Measurements from ENCODE around the gene MRM1. TPM values are rescaled to one million over a fixed set of nuclear protein-coding genes. Genes with fewer than 3 reads are reported as not detected.

MRM1 gene
- total and polyA plus RNA-seq, 5 donors from 2014 or later, result 3.2 to 8.0 (median 6.9) TPM

- Histone ChIP-seq H3K27ac (ENCODE audit: insufficient read depth, low read length, poor library complexity, severe bottlenecking) (no peak overlapping the region), H3K4me1 (ENCODE audit: control insufficient read depth, insufficient read depth, low read length, poor library complexity, severe bottlenecking) (peaks cover 14% of the 10 kb centered on the region), H3K27me3 (ENCODE audit: control insufficient read depth, insufficient read depth, low read length) (peaks cover 28% of the 10 kb centered on the region), H3K9me3 (ENCODE audit: control insufficient read depth in 2 of 2, low read length in 2 of 2) (no peaks in the 10 kb centered on the region), H3K36me3 (ENCODE audit: control insufficient read depth, insufficient read depth, low read length) (no peaks in the 10 kb centered on the region), H3K4me3 (ENCODE audit: low read depth, low read length) (no peak overlapping the region)
- peaks cover 80% of the 10 kb centered on the region for H3K27me3 Mint-ChIP-seq
- no peak overlapping the region for H3K4me3 Mint-ChIP-seq
- H3K36me3 Mint-ChIP-seq, result no peaks in the 10 kb centered on the region
- H3K9me3 Mint-ChIP-seq, result peaks cover 0 to 4% (median 0%) of the 10 kb centered on the region in 7 donors
- no peak for ATAC-seq (ENCODE audit: low read depth in 2 of 2)
- no peak for DNase-seq
- no peak overlapping the region for H3K27ac Mint-ChIP-seq
- H3K4me1 Mint-ChIP-seq, result peaks cover 0 to 15% (median 9%) of the 10 kb centered on the region in 4 donors
Observed at GRCh38 chr17:36640836-36641235, 39.5 kb downstream of the MRM1 start.

DNA sequence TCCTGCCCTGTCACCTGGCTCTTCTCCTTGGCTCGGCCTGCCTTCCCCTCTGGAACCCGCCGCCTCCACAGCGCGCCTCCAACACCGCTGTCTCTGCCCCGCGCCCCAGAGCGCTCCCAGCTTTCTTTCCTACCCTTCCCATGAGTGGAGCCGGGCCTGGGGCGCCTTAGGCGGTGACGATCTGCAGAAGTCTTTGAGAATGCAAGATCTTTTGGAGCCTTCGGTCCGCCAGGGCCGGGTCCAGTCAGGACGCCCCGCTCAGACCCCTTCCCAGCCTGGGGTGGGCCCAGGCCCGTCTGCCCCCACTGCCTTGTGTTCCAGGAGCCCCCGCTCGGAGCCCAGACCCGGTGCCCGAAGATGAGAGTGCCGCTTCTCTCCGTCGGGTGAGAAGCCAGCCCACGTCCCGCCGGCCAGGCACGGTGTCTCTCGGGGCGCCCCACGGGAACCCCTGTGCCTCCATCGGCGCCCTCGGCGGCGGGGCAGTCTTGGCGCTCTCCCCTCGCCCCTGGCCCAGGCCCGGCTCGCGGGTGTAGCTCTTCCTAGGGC is 40.0 kb downstream of the MRM1 start:
- H3K4me1 Mint-ChIP-seq, result peaks cover 0 to 15% (median 9%) of the 10 kb centered on the region in 4 donors
- H3K27ac Mint-ChIP-seq, result no peak overlapping the region
- H3K4me3 Mint-ChIP-seq, result no peak overlapping the region
- no peaks in the 10 kb centered on the region for H3K36me3 Mint-ChIP-seq
- ATAC-seq (ENCODE audit: low read depth in 2 of 2) (no peak), DNase-seq (no peak)
- Histone ChIP-seq H3K9me3 (ENCODE audit: control insufficient read depth in 2 of 2, low read length in 2 of 2) (no peaks in the 10 kb centered on the region), H3K27me3 (ENCODE audit: control insufficient read depth, insufficient read depth, low read length) (peaks cover 30% of the 10 kb centered on the region), H3K36me3 (ENCODE audit: control insufficient read depth, insufficient read depth, low read length) (no peaks in the 10 kb centered on the region), H3K4me3 (ENCODE audit: low read depth, low read length) (no peak overlapping the region), H3K4me1 (ENCODE audit: control insufficient read depth, insufficient read depth, low read length, poor library complexity, severe bottlenecking) (peaks cover 14% of the 10 kb centered on the region), H3K27ac (ENCODE audit: insufficient read depth, low read length, poor library complexity, severe bottlenecking) (no peak overlapping the region)
- H3K27me3 Mint-ChIP-seq, result peaks cover 82% of the 10 kb centered on the region
- H3K9me3 Mint-ChIP-seq, result peaks cover 0 to 4% (median 0%) of the 10 kb centered on the region in 7 donors

DNA sequence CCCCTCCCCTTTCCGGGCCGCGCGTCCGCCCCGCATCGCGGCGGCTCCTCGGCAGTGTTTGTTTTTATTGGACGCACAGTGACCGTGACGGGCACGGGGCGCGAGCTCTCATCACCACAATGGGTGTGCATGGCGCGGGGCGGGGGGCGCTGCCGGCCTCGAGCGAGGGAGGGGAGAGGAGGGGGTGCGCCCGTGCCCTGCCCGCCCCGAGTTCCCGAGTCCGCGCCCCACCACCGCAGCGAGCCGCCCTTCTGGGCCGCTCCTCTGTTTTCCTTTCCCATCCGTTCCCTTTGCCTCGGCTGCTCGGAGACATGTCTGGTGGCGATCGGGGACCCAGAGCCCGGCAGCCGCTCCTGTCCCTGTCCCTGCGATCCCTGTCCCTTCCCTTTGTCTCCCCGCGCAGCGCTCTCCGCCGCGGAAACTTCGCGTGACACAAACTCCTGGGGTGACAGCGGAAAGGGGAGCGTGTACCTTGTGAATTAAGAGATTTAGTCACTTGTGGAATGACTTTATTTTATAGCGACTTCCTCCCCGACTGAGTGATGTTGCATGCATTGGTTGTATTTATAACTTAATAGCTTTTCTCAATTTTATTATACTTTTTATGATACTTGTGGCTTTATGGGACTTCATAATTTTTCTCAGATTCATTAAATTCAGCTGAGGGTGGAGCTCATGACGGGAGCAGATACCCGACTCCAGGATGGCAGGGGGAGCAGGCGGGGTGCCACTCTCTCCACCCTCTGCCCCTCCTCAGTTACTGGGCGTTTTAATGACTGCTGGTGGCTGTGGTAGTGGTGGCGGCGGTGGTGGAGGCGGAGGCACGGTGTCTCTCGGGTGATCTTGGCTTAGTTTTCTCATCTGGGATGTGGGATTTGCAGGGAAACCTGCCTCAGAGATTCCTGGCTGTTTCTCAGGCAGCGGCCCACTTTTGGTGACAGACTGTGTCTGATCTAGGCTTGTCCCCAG is 40.8 kb downstream of the MRM1 start:
- Mint-ChIP-seq H3K27me3 (peaks cover 82% of the 10 kb centered on the region), H3K4me3 (peak overlapping the region in 2 of 4 donors; percentile 80 to 81), H3K27ac (no peak overlapping the region), H3K36me3 (no peaks in the 10 kb centered on the region), H3K4me1 (peaks cover 0 to 15% (median 9%) of the 10 kb centered on the region in 4 donors), H3K9me3 (peaks cover 0 to 4% (median 0%) of the 10 kb centered on the region in 7 donors)
- Histone ChIP-seq H3K27ac (ENCODE audit: insufficient read depth, low read length, poor library complexity, severe bottlenecking) (no peak overlapping the region), H3K27me3 (ENCODE audit: control insufficient read depth, insufficient read depth, low read length) (peaks cover 31% of the 10 kb centered on the region), H3K36me3 (ENCODE audit: control insufficient read depth, insufficient read depth, low read length) (no peaks in the 10 kb centered on the region), H3K4me1 (ENCODE audit: control insufficient read depth, insufficient read depth, low read length, poor library complexity, severe bottlenecking) (peaks cover 14% of the 10 kb centered on the region), H3K9me3 (ENCODE audit: control insufficient read depth in 2 of 2, low read length in 2 of 2) (no peaks in the 10 kb centered on the region), H3K4me3 (ENCODE audit: low read depth, low read length) (no peak overlapping the region)
- ATAC-seq (ENCODE audit: low read depth in 2 of 2) (no peak), DNase-seq (peak in 1 of 3 donors; percentile 22)

- Histone ChIP-seq H3K9me3 (ENCODE audit: control insufficient read depth in 2 of 2, low read length in 2 of 2) (no peaks in the 10 kb centered on the region), H3K27ac (ENCODE audit: insufficient read depth, low read length, poor library complexity, severe bottlenecking) (no peak overlapping the region), H3K4me3 (ENCODE audit: low read depth, low read length) (no peak overlapping the region), H3K27me3 (ENCODE audit: control insufficient read depth, insufficient read depth, low read length) (peaks cover 31% of the 10 kb centered on the region), H3K4me1 (ENCODE audit: control insufficient read depth, insufficient read depth, low read length, poor library complexity, severe bottlenecking) (peaks cover 14% of the 10 kb centered on the region), H3K36me3 (ENCODE audit: control insufficient read depth, insufficient read depth, low read length) (no peaks in the 10 kb centered on the region)
- peak overlapping the region in 2 of 4 donors; percentile 23 to 81 for H3K4me3 Mint-ChIP-seq
- H3K27ac Mint-ChIP-seq, result no peak overlapping the region
- H3K4me1 Mint-ChIP-seq, result peaks cover 0 to 15% (median 9%) of the 10 kb centered on the region in 4 donors
- DNase-seq, result no peak
- H3K27me3 Mint-ChIP-seq, result peaks cover 80% of the 10 kb centered on the region
- no peak for ATAC-seq (ENCODE audit: low read depth in 2 of 2)
- peaks cover 0 to 4% (median 0%) of the 10 kb centered on the region in 7 donors for H3K9me3 Mint-ChIP-seq
- no peaks in the 10 kb centered on the region for H3K36me3 Mint-ChIP-seq
Observed at GRCh38 chr17:36643086-36643685, 41.8 kb downstream of the MRM1 start.

DNA sequence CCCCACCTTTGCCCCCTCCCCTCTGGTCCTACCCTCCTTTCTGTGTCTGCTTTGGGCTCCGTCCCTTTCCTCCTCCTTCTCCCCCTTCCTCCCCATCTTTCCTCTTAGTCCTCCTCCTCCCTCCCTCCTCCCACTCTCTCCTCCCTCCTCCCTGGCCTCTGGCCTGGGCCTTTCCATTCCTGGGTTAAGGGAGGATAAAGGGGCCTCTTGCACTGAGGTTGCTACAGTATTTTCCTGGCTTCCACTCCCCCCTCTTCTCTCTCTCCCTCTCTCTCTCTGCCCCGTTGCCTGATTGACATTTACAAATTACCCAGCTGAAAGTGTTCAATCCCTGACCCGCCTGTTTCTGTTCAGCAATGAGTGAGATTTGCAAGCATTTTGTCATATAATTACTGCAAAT is 44.0 kb downstream of the MRM1 start:
- Mint-ChIP-seq H3K4me3 (no peak overlapping the region), H3K4me1 (peaks cover 0 to 15% (median 9%) of the 10 kb centered on the region in 4 donors), H3K36me3 (no peaks in the 10 kb centered on the region), H3K27me3 (peaks cover 76% of the 10 kb centered on the region), H3K27ac (no peak overlapping the region), H3K9me3 (peaks cover 0 to 4% (median 0%) of the 10 kb centered on the region in 7 donors)
- no peak overlapping the region for H3K27ac ChIP-seq (ENCODE audit: insufficient read depth, low read length, poor library complexity, severe bottlenecking)
- peaks cover 29% of the 10 kb centered on the region for H3K27me3 ChIP-seq (ENCODE audit: control insufficient read depth, insufficient read depth, low read length)
- H3K36me3 ChIP-seq (ENCODE audit: control insufficient read depth, insufficient read depth, low read length), result no peaks in the 10 kb centered on the region
- H3K9me3 ChIP-seq (ENCODE audit: control insufficient read depth in 2 of 2, low read length in 2 of 2), result no peaks in the 10 kb centered on the region
- peaks cover 14% of the 10 kb centered on the region for H3K4me1 ChIP-seq (ENCODE audit: control insufficient read depth, insufficient read depth, low read length, poor library complexity, severe bottlenecking)
- no peak for ATAC-seq (ENCODE audit: low read depth in 2 of 2)
- no peak for DNase-seq
- H3K4me3 ChIP-seq (ENCODE audit: low read depth, low read length), result no peak overlapping the region

- Histone ChIP-seq H3K36me3 (ENCODE audit: control insufficient read depth, insufficient read depth, low read length) (no peaks in the 10 kb centered on the region), H3K4me3 (ENCODE audit: low read depth, low read length) (no peak overlapping the region), H3K27me3 (ENCODE audit: control insufficient read depth, insufficient read depth, low read length) (peaks cover 25% of the 10 kb centered on the region), H3K4me1 (ENCODE audit: control insufficient read depth, insufficient read depth, low read length, poor library complexity, severe bottlenecking) (no peaks in the 10 kb centered on the region), H3K27ac (ENCODE audit: insufficient read depth, low read length, poor library complexity, severe bottlenecking) (no peak overlapping the region), H3K9me3 (ENCODE audit: control insufficient read depth in 2 of 2, low read length in 2 of 2) (no peaks in the 10 kb centered on the region)
- peaks cover 0 to 6% (median 3%) of the 10 kb centered on the region in 4 donors for H3K4me1 Mint-ChIP-seq
- ATAC-seq (ENCODE audit: low read depth in 2 of 2), result no peak
- no peaks in the 10 kb centered on the region for H3K36me3 Mint-ChIP-seq
- no peak overlapping the region for H3K4me3 Mint-ChIP-seq
- H3K27ac Mint-ChIP-seq, result no peak overlapping the region
- H3K9me3 Mint-ChIP-seq, result peaks cover 0 to 2% (median 0%) of the 10 kb centered on the region in 7 donors
- no peak for DNase-seq
- H3K27me3 Mint-ChIP-seq, result peaks cover 62% of the 10 kb centered on the region
Observed at GRCh38 chr17:36647636-36648035, 46.3 kb downstream of the MRM1 start.

- Mint-ChIP-seq H3K9me3 (no peaks in the 10 kb centered on the region), H3K27me3 (peaks cover 42% of the 10 kb centered on the region), H3K4me3 (no peak overlapping the region), H3K27ac (no peak overlapping the region), H3K4me1 (no peaks in the 10 kb centered on the region), H3K36me3 (no peaks in the 10 kb centered on the region)
- Histone ChIP-seq H3K4me3 (ENCODE audit: low read depth, low read length) (no peak overlapping the region), H3K27ac (ENCODE audit: insufficient read depth, low read length, poor library complexity, severe bottlenecking) (no peak overlapping the region), H3K4me1 (ENCODE audit: control insufficient read depth, insufficient read depth, low read length, poor library complexity, severe bottlenecking) (no peaks in the 10 kb centered on the region), H3K36me3 (ENCODE audit: control insufficient read depth, insufficient read depth, low read length) (no peaks in the 10 kb centered on the region), H3K27me3 (ENCODE audit: control insufficient read depth, insufficient read depth, low read length) (peaks cover 9% of the 10 kb centered on the region), H3K9me3 (ENCODE audit: control insufficient read depth in 2 of 2, low read length in 2 of 2) (no peaks in the 10 kb centered on the region)
- DNase-seq (no peak), ATAC-seq (ENCODE audit: low read depth in 2 of 2) (no peak)
Observed at GRCh38 chr17:36650096-36650775, 48.9 kb downstream of the MRM1 start.
